Effector memory CD8-positive, alpha-beta T cell (primary cell): ENCODE data around the gene METTL24.

Experiments used
- ATAC-seq: fragments of 150-1000 bp; cut with Tn5 transposase; replicated peaks from 2 replicates; pipeline ENCODE4 v1.10.0; 2021; ENCODE audit warnings: mild to moderate bottlenecking, moderate library complexity
- DNase-seq, 3 experiments: peaks; one replicate each; pipeline ENCODE4 v3.0.0; 2021
- H3K27ac Mint-ChIP-seq, 2 donors: one replicate each; pipeline ENCODE4 v1.8.0; 2022; ENCODE audit warnings: mild to moderate bottlenecking in 2 of 2, mixed read lengths in 2 of 2, moderate library complexity in 2 of 2
- H3K27me3 Mint-ChIP-seq, 2 donors: one replicate each; pipeline ENCODE4 v1.8.0; 2022; ENCODE audit warnings: mixed read lengths in 2 of 2
- H3K36me3 Mint-ChIP-seq: one replicate; pipeline ENCODE4 v1.8.0; 2022; ENCODE audit warnings: mild to moderate bottlenecking, moderate library complexity, mixed read lengths; ENCODE audit not compliant: insufficient read depth
- H3K4me1 Mint-ChIP-seq, 2 donors: one replicate each; pipeline ENCODE4 v1.8.0; 2022; ENCODE audit warnings: low read depth in 2 of 2, mixed read lengths in 2 of 2
- H3K4me3 Mint-ChIP-seq, 2 donors: one replicate each; pipeline ENCODE4 v1.8.0; 2022; ENCODE audit warnings: mild to moderate bottlenecking in 2 of 2, mixed read lengths in 2 of 2, moderate library complexity in 2 of 2
- H3K9me3 Mint-ChIP-seq, 2 donors: one replicate each; pipeline ENCODE4 v1.8.0; 2022; ENCODE audit warnings: mixed read lengths in 2 of 2

The METTL24 gene

DNA sequence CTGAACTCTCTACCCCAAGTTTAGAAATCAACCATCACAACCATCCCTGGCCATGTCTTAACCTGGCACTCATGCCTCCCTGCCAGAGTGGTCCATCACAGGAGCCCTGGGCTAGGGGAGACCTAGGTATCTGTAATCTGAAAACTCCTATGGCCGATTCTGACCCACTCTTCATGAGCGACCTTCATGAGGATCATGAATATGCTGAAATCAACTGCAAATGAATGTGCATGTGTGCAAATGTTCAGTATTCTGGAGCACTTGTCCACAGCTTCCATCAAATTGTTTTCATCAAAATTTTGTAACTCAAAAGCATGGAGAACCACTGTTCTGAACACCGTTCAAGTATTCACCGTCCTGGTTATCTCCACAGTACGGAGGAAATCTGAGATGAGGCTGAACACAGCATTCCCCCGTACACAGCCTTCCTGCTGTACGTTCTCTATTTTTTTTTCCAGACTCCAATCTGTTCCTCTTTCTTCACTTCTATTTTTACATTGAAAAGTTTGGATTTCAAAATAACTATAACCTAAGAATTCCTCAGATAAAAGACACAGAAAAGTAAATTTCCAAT is 17.7 kb downstream of the METTL24 start:
- no peak for ATAC-seq
- peaks cover 0 to 4% of the 10 kb centered on the region in 2 donors for H3K27me3 Mint-ChIP-seq
- no peak overlapping the region for H3K4me3 Mint-ChIP-seq
- no peaks in the 10 kb centered on the region for H3K36me3 Mint-ChIP-seq
- no peak for DNase-seq
- no peak overlapping the region for H3K27ac Mint-ChIP-seq
- no peaks in the 10 kb centered on the region for H3K9me3 Mint-ChIP-seq
- no peaks in the 10 kb centered on the region for H3K4me1 Mint-ChIP-seq

DNA sequence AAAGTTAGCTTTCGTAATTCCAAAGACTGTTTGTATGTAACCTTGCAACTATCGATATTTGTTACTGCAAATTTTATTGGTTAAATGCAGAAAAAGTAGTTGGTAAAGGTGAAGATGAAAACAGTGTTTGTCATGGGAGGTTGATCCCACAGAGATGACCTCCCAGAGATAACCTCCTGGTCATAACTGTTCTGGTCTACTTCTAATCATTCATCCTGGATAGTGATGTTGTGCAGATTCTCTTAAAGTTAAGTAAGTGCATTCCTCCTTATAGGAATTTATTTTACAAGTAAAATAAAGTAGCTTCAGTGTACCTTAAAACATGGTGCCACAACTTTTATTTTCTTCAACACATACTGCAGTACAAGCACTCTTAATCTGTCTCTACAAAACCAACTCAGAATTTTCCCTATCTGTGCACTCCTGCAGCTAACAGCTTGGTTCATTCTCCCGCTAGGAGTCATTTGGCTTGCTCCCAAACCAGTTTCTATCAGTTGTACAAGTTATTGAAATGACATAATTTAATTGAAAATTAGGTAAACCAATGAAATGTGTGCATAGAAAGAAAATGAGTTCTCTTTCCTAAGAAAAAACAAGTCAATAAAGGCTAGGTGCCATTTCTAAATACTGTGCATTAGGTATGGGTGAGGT is 19.2 kb downstream of the METTL24 start:
- Mint-ChIP-seq H3K9me3 (no peaks in the 10 kb centered on the region), H3K36me3 (no peaks in the 10 kb centered on the region), H3K27me3 (peaks cover 6 to 8% of the 10 kb centered on the region in 2 donors), H3K4me3 (no peak overlapping the region), H3K27ac (no peak overlapping the region), H3K4me1 (no peaks in the 10 kb centered on the region)
- DNase-seq: no peak
- no peak for ATAC-seq

DNA sequence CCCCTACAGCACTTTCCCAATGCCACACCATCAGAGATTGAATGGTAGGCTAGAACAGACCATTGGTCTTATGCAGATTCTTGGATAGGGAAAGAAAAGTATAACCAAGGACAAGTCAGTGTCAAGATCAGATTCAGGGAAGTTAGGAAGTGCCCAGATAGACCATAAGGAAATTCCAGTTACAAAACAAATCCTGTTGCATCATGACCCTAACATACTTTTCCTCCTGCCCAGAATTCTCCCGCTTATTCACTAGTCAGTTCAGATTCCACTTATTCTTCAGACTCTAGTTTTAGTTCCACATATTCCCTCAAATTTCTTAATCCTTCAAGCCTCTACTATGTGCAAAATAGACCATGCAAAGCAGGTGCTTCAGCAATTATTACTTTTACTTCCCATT is 20.7 kb downstream of the METTL24 start:
- no peak overlapping the region for H3K27ac Mint-ChIP-seq
- no peaks in the 10 kb centered on the region for H3K36me3 Mint-ChIP-seq
- ATAC-seq: no peak

DNA sequence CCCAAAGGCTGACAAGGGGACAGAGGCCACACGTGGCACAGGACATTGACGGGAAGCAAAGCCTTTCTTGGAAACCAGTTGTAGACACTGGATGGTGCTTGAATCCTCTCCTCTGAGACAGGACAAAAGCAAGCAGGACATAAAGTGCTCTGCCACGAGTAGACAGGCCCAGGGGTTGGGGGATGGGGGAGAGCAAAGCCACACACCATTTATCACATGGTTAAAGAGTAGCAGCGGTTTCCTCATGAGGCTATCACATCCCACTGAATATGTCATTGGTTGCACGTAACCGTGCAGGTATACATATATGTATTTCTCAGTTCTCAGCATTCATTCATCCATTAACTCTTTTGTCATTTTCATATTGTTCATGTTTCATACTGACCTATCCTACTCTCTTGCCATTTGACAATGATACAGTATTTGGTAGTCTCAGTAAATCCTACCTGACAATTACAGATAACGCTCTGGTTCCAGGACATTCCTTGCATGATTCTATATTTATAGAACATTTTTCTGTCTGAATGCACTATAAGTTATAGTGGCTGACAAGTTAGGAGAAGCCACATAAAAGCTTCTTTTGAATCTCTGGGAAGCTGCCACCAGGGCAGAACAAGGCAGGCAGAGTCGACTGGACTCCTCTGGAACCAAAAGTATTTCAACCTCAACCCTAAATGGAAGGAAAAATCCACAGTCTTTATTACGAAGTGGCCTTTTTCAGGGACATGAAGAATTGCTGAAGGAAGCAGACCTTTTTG is 23.5 kb downstream of the METTL24 start:
- Mint-ChIP-seq H3K9me3 (no peaks in the 10 kb centered on the region), H3K27me3 (peaks cover 23 to 43% of the 10 kb centered on the region in 2 donors), H3K4me1 (no peaks in the 10 kb centered on the region), H3K4me3 (no peak overlapping the region), H3K36me3 (no peaks in the 10 kb centered on the region), H3K27ac (no peak overlapping the region)
- ATAC-seq (no peak), DNase-seq (no peak)

More for the DNA sequence above, 20.7 kb downstream of the METTL24 start:
- H3K9me3 Mint-ChIP-seq: no peaks in the 10 kb centered on the region
- H3K4me3 Mint-ChIP-seq: no peak overlapping the region
- no peak for DNase-seq
- H3K4me1 Mint-ChIP-seq: no peaks in the 10 kb centered on the region
- H3K27me3 Mint-ChIP-seq: peaks cover 14 to 15% of the 10 kb centered on the region in 2 donors

DNA sequence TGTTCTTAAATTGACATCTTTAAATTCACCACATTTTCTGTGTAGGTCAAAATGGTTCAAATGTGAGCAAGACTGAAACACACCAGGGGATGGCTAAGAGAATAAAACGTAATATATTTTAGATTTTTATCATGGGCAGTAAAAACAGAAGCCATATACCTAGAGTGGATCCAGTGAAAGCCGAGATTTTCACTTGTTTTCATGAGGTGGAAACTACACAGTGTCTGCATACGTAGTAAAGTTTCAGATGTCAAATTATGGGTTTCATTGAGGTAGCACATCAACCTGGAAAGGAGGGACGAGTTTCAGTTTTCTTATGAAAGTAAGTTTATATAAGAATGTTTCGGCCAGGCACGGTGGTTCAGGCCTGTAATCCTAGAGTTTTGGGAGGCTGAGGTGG is 25.9 kb downstream of the METTL24 start:
- H3K9me3 Mint-ChIP-seq: no peaks in the 10 kb centered on the region
- H3K27ac Mint-ChIP-seq: no peak overlapping the region
- no peak overlapping the region for H3K4me3 Mint-ChIP-seq
- ATAC-seq: no peak
- DNase-seq: no peak
- no peaks in the 10 kb centered on the region for H3K4me1 Mint-ChIP-seq
- H3K27me3 Mint-ChIP-seq: peaks cover 26 to 50% of the 10 kb centered on the region in 2 donors
- H3K36me3 Mint-ChIP-seq: no peaks in the 10 kb centered on the region

DNA sequence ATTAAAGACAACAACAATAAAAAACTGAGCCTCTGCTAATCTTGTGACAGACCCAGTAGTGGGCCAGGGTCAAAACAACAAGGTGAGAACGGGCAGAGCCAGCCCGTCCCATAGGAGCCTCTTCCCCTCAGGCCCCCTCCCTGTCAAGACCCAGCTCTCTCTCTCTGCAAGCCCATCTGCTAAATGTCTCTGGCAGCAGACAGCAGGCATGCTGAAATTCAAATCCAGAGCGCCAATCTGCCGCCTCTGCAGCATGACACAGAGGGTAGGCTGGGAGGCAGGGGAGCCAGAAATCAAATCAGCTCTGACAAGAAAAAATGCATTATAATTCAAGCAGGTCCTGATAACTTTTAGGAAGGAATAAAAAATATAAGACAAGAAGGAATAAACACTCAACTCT is 26.3 kb downstream of the METTL24 start:
- ATAC-seq (no peak), DNase-seq (no peak)
- H3K27ac Mint-ChIP-seq: no peak overlapping the region
- H3K36me3 Mint-ChIP-seq: no peaks in the 10 kb centered on the region
- H3K27me3 Mint-ChIP-seq: peaks cover 26 to 50% of the 10 kb centered on the region in 2 donors
- no peak overlapping the region for H3K4me3 Mint-ChIP-seq
- no peaks in the 10 kb centered on the region for H3K9me3 Mint-ChIP-seq
- no peaks in the 10 kb centered on the region for H3K4me1 Mint-ChIP-seq

DNA sequence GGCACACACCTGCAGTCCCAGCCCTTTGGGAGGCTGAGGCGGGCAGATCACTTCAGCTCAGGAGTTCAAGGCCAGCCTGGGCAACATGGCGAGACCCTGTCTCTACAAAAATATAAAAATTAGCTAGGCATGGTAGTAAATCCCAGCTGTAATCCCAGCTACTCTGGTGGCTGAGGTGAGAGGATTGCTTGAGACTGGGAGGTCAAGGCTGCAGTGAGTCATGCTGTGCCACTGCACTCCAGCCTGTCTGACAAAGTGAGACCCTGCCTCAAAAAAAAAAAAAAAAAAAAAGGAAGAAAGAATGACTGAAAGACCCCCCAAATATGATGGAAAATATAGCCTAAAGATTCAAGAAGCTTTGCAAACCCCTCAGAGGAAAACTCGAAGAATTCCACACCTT is 26.8 kb downstream of the METTL24 start:
- Mint-ChIP-seq H3K9me3 (no peaks in the 10 kb centered on the region), H3K36me3 (no peaks in the 10 kb centered on the region), H3K27ac (no peak overlapping the region), H3K4me1 (no peaks in the 10 kb centered on the region), H3K4me3 (no peak overlapping the region), H3K27me3 (peaks cover 26 to 53% of the 10 kb centered on the region in 2 donors)
- no peak for ATAC-seq
- no peak for DNase-seq

DNA sequence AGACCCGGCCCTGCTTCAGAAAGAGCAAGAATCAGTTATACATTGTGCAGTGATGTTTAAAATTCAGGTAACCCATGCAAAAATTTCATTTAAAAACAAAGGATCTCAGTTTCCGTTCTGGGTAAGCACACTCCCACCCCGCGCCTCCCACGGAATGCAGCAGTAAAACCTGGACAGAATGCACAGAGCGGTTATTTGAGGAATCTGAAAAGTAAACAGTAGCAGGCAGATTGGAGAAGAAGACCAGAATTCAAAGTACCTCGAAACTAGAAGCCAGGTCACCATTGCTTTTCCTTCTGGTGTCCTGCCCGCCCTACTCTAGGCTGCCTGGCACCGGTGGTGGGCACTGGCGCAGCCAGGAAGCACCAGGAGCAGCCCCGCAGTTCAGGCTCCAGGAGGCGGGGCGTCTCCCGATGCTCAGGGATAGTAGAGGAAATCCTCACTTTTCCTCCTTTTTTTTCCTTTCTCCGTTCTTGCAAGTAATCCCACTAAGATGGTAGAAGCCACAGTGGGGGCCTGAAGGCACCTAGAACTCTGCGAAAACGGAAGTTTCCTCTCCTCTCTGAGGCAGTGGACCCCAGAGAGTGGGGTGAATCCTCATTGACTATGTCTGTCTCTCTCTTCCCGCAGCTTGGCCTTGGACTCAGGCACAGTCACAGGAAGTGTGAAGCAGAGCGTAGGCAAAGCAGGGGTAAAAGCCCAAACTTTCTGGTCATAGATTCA is 28.3 kb downstream of the METTL24 start:
- no peaks in the 10 kb centered on the region for H3K36me3 Mint-ChIP-seq
- DNase-seq (no peak), ATAC-seq (no peak)
- H3K27me3 Mint-ChIP-seq: peaks cover 25 to 62% of the 10 kb centered on the region in 2 donors
- H3K4me3 Mint-ChIP-seq: no peak overlapping the region
- H3K9me3 Mint-ChIP-seq: no peaks in the 10 kb centered on the region
- H3K4me1 Mint-ChIP-seq: no peaks in the 10 kb centered on the region
- no peak overlapping the region for H3K27ac Mint-ChIP-seq

DNA sequence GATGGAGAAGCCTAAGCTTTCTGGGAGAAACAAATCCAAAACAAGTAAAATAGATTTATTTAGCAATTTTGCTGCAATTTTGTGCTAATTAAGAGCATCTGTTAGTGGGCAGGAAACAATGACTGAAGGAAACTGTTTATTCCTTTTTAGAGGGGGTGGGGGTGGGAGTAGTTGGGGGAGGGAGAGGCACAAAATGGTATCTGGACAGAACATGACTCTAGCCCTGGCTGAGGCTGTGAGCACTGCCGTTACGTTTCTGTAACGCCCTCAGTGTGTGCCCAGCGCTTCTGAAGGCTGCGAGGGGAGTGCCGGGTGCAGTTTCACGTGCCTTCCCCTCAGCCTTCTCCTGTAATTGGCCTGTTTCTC is 28.8 kb downstream of the METTL24 start:
- no peaks in the 10 kb centered on the region for H3K4me1 Mint-ChIP-seq

DNA sequence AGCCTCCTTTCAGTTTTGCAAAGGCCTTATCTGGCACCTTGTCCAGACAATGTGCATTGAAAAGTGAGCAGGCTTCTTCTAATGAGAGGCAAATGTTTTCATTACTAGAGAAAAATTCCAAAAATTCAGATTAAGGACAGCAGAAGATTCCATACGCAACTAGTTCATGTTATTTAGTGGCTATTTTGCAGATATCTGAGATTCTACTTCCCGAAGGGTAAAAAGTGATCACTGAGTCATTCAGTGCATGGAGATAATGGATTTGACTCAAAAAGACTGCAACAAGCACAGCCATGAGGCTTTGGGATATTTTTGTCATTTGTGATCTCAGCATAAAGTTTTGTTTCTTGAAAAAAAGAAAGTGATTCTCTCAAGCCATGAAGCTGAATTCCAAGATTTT is 29.9 kb downstream of the METTL24 start:
- Mint-ChIP-seq H3K4me1 (no peaks in the 10 kb centered on the region), H3K36me3 (no peaks in the 10 kb centered on the region), H3K4me3 (no peak overlapping the region), H3K27ac (no peak overlapping the region), H3K27me3 (peaks cover 22 to 59% of the 10 kb centered on the region in 2 donors), H3K9me3 (no peaks in the 10 kb centered on the region)
- ATAC-seq (no peak), DNase-seq (no peak)

More for the DNA sequence above, 28.8 kb downstream of the METTL24 start:
- Mint-ChIP-seq H3K27ac (no peak overlapping the region), H3K4me3 (no peak overlapping the region), H3K27me3 (peaks cover 22 to 59% of the 10 kb centered on the region in 2 donors), H3K9me3 (no peaks in the 10 kb centered on the region), H3K36me3 (no peaks in the 10 kb centered on the region)
- no peak for DNase-seq
- ATAC-seq: no peak

DNA sequence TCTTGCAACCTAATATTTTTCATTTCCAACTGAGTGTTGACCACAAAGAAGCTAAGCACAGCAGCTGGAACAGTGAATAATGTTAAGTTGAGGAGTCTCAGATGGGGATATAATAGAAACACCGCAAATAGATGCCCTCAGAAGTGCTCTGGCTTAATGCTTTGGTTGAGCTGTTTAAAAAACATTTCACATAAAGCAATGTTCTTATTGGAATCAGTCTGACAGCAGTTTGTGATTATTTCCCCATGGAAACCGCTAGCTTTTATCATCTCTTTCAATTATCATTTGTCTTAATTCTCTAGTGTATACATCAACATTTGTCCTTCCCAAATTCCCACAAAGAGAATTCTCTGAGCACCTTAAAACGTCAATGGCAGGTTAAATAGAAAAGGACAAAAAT is 30.8 kb downstream of the METTL24 start:
- H3K4me3 Mint-ChIP-seq: no peak overlapping the region
- no peaks in the 10 kb centered on the region for H3K9me3 Mint-ChIP-seq
- peaks cover 6% of the 10 kb centered on the region for H3K36me3 Mint-ChIP-seq
- no peaks in the 10 kb centered on the region for H3K4me1 Mint-ChIP-seq
- no peak overlapping the region for H3K27ac Mint-ChIP-seq
- ATAC-seq: no peak
- H3K27me3 Mint-ChIP-seq: peaks cover 16 to 60% of the 10 kb centered on the region in 2 donors
- no peak for DNase-seq

DNA sequence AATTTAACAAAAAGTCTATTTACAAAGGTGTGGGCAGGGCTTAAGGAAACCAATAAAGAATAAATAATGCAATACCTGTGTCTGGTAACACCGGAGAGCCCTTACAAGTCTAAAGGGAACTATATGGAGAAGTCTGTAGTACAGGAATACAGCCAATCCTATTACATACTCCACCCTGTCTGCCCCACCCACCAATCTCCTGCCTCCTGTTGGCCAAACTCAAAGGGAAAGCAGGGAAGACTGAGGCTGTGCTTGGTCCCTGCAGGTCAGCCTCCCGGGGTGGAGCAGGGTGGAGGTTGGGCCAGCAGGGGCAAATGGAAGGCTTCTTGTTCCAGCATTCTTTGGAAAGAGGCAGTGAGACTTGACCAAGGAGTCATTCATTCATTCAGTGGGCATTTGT is 31.5 kb downstream of the METTL24 start:
- peaks cover 16 to 55% of the 10 kb centered on the region in 2 donors for H3K27me3 Mint-ChIP-seq
- DNase-seq (no peak), ATAC-seq (no peak)
- H3K36me3 Mint-ChIP-seq: peaks cover 6% of the 10 kb centered on the region
- H3K27ac Mint-ChIP-seq: no peak overlapping the region
- H3K4me1 Mint-ChIP-seq: no peaks in the 10 kb centered on the region
- no peak overlapping the region for H3K4me3 Mint-ChIP-seq
- H3K9me3 Mint-ChIP-seq: no peaks in the 10 kb centered on the region

DNA sequence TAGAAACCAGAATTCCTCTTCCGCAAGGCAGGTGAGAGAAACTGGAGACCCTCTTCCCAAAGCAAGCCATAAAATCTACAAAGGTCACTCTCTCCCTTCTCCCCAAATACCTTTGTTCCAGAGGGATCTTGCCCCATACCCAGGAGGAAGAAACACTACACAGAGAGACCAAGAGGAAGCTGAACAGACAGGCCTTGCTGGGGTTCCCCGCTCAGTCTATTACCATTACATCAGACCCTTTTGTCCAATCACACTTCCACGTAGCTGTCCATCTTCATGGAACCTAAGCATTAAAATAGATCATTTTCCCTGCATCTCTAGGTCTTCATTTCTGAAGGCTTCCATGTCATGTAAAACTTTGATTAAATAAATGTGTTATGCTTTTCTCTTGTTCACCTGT is 32.1 kb downstream of the METTL24 start:
- Mint-ChIP-seq H3K9me3 (no peaks in the 10 kb centered on the region), H3K4me3 (no peak overlapping the region), H3K36me3 (peaks cover 6% of the 10 kb centered on the region), H3K27me3 (peaks cover 13 to 49% of the 10 kb centered on the region in 2 donors), H3K4me1 (no peaks in the 10 kb centered on the region), H3K27ac (no peak overlapping the region)
- no peak for ATAC-seq
- DNase-seq: no peak
